Osteocyte (in vitro differentiated cells): ENCODE data around the gene GRID1. TPM values are rescaled to one million over a fixed set of nuclear protein-coding genes. Genes with fewer than 3 reads are reported as not detected.
"Not testable (repeated sequence)": the region's sequence is repeated elsewhere in the genome, so short reads cannot be mapped to it uniquely, and the experiment has no call there.

ENCODE experiments used
- DNase-seq: peaks from one replicate; pipeline ENCODE4 v3.0.0; 2021; ENCODE audit warnings: mixed read lengths; ENCODE audit not compliant: unreplicated experiment; ENCODE audit errors: extremely low spot score
- H3K27ac Mint-ChIP-seq: one replicate; pipeline ENCODE4 v1.8.0; 2021; ENCODE audit warnings: mild to moderate bottlenecking, mixed read lengths; ENCODE audit not compliant: unreplicated experiment
- H3K27me3 Mint-ChIP-seq: one replicate; pipeline ENCODE4 v1.8.0; 2021; ENCODE audit warnings: mixed read lengths; ENCODE audit not compliant: unreplicated experiment
- H3K36me3 Mint-ChIP-seq: one replicate; pipeline ENCODE4 v1.8.0; 2021; ENCODE audit warnings: mixed read lengths; ENCODE audit not compliant: unreplicated experiment
- H3K4me1 Mint-ChIP-seq: one replicate; pipeline ENCODE4 v1.8.0; 2021; ENCODE audit warnings: mixed read lengths; ENCODE audit not compliant: unreplicated experiment
- H3K4me3 Mint-ChIP-seq: one replicate; pipeline ENCODE4 v1.8.0; 2021; ENCODE audit warnings: mild to moderate bottlenecking, moderate library complexity, mixed read lengths; ENCODE audit not compliant: unreplicated experiment
- H3K9me3 Mint-ChIP-seq: one replicate; pipeline ENCODE4 v1.8.0; 2021; ENCODE audit warnings: mixed read lengths; ENCODE audit not compliant: unreplicated experiment
- CTCF ChIP-seq: fragments of 200-600 bp; sonication (generic); IDR thresholded peaks from 2 replicates; pipeline ENCODE4 v1.5.0; 2021; ENCODE audit warnings: antibody characterized with exemption, mild to moderate bottlenecking, moderate library complexity
- total RNA-seq: library from RNA; stranded (reverse); gene quantifications from 2 replicates; pipeline ENCODE4 v1.2.1, GENCODE V29; 2021

Gene GRID1
- total RNA-seq, 1 donor from 2014 or later, result 0.11 TPM

GRCh38 chr10:86178401-86179152, 188.0 kb downstream of the GRID1 start:
- H3K36me3 Mint-ChIP-seq, result no peaks in the 10 kb centered on the region
- DNase-seq, result no peak
- H3K9me3 Mint-ChIP-seq, result no peaks in the 10 kb centered on the region
- H3K27me3 Mint-ChIP-seq, result no peaks in the 10 kb centered on the region
- no peaks in the 10 kb centered on the region for H3K4me1 Mint-ChIP-seq
- no peak overlapping the region for H3K4me3 Mint-ChIP-seq
- peak; percentile 17 for TF ChIP-seq CTCF
- H3K27ac Mint-ChIP-seq, result no peak overlapping the region

- Mint-ChIP-seq H3K4me1 (no peaks in the 10 kb centered on the region), H3K4me3 (no peak overlapping the region), H3K27ac (no peak overlapping the region), H3K27me3 (no peaks in the 10 kb centered on the region), H3K36me3 (no peaks in the 10 kb centered on the region), H3K9me3 (no peaks in the 10 kb centered on the region)
- DNase-seq, result no peak
- no peak for TF ChIP-seq CTCF
Measured at GRCh38 chr10:86177537-86178155, 188.9 kb downstream of the GRID1 start.

GRCh38 chr10:86176850-86177536, 189.6 kb downstream of the GRID1 start:
- DNase-seq, result no peak
- Mint-ChIP-seq H3K36me3 (no peaks in the 10 kb centered on the region), H3K4me3 (no peak overlapping the region), H3K27me3 (no peaks in the 10 kb centered on the region), H3K9me3 (peaks cover 4% of the 10 kb centered on the region), H3K27ac (no peak overlapping the region), H3K4me1 (no peaks in the 10 kb centered on the region)
- TF ChIP-seq CTCF, result no peak

GRCh38 chr10:86175476-86175875, 191.1 kb downstream of the GRID1 start:
- not testable (repeated sequence) for DNase-seq, H3K9me3 Mint-ChIP-seq, H3K36me3 Mint-ChIP-seq, H3K27me3 Mint-ChIP-seq, H3K4me3 Mint-ChIP-seq, H3K4me1 Mint-ChIP-seq, H3K27ac Mint-ChIP-seq

- TF ChIP-seq CTCF, result no peak
- no peaks in the 10 kb centered on the region for H3K27me3 Mint-ChIP-seq
- H3K36me3 Mint-ChIP-seq, result no peaks in the 10 kb centered on the region
- H3K9me3 Mint-ChIP-seq, result peaks cover 4% of the 10 kb centered on the region
- no peak overlapping the region for H3K4me3 Mint-ChIP-seq
- no peak overlapping the region for H3K27ac Mint-ChIP-seq
- no peak for DNase-seq
- no peaks in the 10 kb centered on the region for H3K4me1 Mint-ChIP-seq
Measured at GRCh38 chr10:86172301-86172700, 194.3 kb downstream of the GRID1 start.
